A549 (cell line): ENCODE data around the gene CTIF. TPM values are rescaled to one million over a fixed set of nuclear protein-coding genes. Genes with fewer than 3 reads are reported as not detected.

Experiments
- ATAC-seq, 2 experiments: fragments of 200-7000 bp in 1 of 2; fragments of >200 bp in 1 of 2; cut with Nextera tagmentation in 1 of 2; cut with Tn5 transposase in 1 of 2; 3 replicates each; pipeline versions ENCODE4 v1.8.0 to v1.9.1; 2018 to 2020; ENCODE audit warnings: mild to moderate bottlenecking in 1 of 2, moderate library complexity in 1 of 2
- CTCF ChIA-PET: fragments of 300-600 bp; sonication (Branson Sonifier 250); formaldehyde crosslinking; extraction: SDS; loops from one replicate; lab custom pipeline; 2021; ENCODE audit warnings: antibody characterized with exemption, inconsistent platforms; lab: Yijun Ruan, JAX
- POLR2A ChIA-PET: fragments of 350-600 bp; formaldehyde crosslinking; extraction: SDS; loops from one replicate; lab custom pipeline; 2021; ENCODE audit warnings: antibody characterized with exemption, inconsistent platforms; lab: Yijun Ruan, JAX
- DNase-seq, 2 experiments: peaks; one replicate each; pipeline versions ENCODE4 v3.0.0 to v3.0.0-alpha.2; 2011 to 2016; ENCODE audit warnings: low read depth in 1 of 2, low spot score in 1 of 2
- FAIRE-seq: peaks from 2 replicates; lab custom pipeline; 2011; peaks lifted over from hg19 to GRCh38; lab: Jason Lieb, UNC
- H3K27ac ChIP-seq, 2 experiments: fragments of >200 bp; sonication (Bioruptor Twin); formaldehyde crosslinking; 3 replicates each; pipeline ENCODE4 v1.5.1; 2016 to 2017
- H3K4me1 ChIP-seq: fragments of >200 bp; sonication (Bioruptor Twin); formaldehyde crosslinking; 3 replicates; pipeline ENCODE4 v1.6.1; 2016
- H3K4me2 ChIP-seq: fragments of >200 bp; sonication (Bioruptor Twin); formaldehyde crosslinking; 3 replicates; pipeline ENCODE4 v1.6.1; 2016
- H3K4me3 ChIP-seq: fragments of >200 bp; sonication (Bioruptor Twin); formaldehyde crosslinking; 3 replicates; pipeline ENCODE4 v1.5.1; 2016
- H3K9me3 ChIP-seq: fragments of >200 bp; sonication (Bioruptor Twin); formaldehyde crosslinking; 3 replicates; pipeline ENCODE4 v1.6.1; 2016
- CBX2 ChIP-seq: fragments of 200-600 bp; sonication (generic); IDR thresholded peaks from 2 replicates; pipeline ENCODE4 v1.6.1; 2016; ENCODE audit warnings: low read depth, mild to moderate bottlenecking, borderline replicate concordance
- CBX8 ChIP-seq: fragments of 200-600 bp; sonication (generic); IDR thresholded peaks from 2 replicates; pipeline ENCODE4 v1.6.1; 2016
- CHD2 ChIP-seq: fragments of 150-350 bp; IDR thresholded peaks from 2 replicates; pipeline ENCODE4 v1.6.1; 2014; ENCODE audit warnings: low read length; ENCODE audit not compliant: partially characterized antibody
- EHMT2 ChIP-seq: fragments of 200-600 bp; sonication (generic); IDR thresholded peaks from 2 replicates; pipeline ENCODE4 v1.6.1; 2016; ENCODE audit warnings: antibody characterized with exemption, low read depth, mild to moderate bottlenecking, moderate library complexity
- EP300 ChIP-seq, 2 experiments: fragments of >200 bp; sonication (Bioruptor Twin); formaldehyde crosslinking; IDR thresholded peaks; 2 replicates in 1 of 2; 3 replicates in 1 of 2; pipeline ENCODE4 v1.6.1; 2016 to 2017
- FOSB ChIP-seq: fragments of 250-450 bp; sonication (Bioruptor Pico); IDR thresholded peaks from 2 replicates; pipeline ENCODE4 v1.5.0; 2020; ENCODE audit warnings: mild to moderate bottlenecking, moderate library complexity
- FOSL2 ChIP-seq, 2 experiments: fragments of 450-650 bp in 1 of 2; fragments of >200 bp in 1 of 2; sonication (Bioruptor Twin) in 1 of 2; formaldehyde crosslinking; IDR thresholded peaks; 2 replicates each; pipeline versions ENCODE4 v1.5.0 to v1.6.1; 2016 to 2020; ENCODE audit warnings: mild to moderate bottlenecking in 1 of 2, moderate library complexity in 1 of 2
- HEYL ChIP-seq: fragments of 250-450 bp; sonication (Bioruptor Pico); IDR thresholded peaks from 2 replicates; pipeline ENCODE4 v1.8.0; 2021; ENCODE audit warnings: mild to moderate bottlenecking, moderate library complexity
- HOXA7 ChIP-seq: fragments of 250-450 bp; sonication (Bioruptor Pico); IDR thresholded peaks from 2 replicates; pipeline ENCODE4 v1.5.0; 2020; ENCODE audit warnings: mild to moderate bottlenecking, moderate library complexity
- KDM1A ChIP-seq: fragments of 200-600 bp; sonication (generic); IDR thresholded peaks from 2 replicates; pipeline ENCODE4 v1.6.1; 2016; ENCODE audit warnings: low read depth, mild to moderate bottlenecking
- MAFK ChIP-seq: fragments of 450-650 bp; IDR thresholded peaks from 2 replicates; pipeline ENCODE4 v1.6.1; 2014; ENCODE audit not compliant: partially characterized antibody
- MAZ ChIP-seq: fragments of 150-350 bp; IDR thresholded peaks from 2 replicates; pipeline ENCODE4 v1.6.1; 2014; ENCODE audit warnings: antibody characterized with exemption, low read depth, low read length, borderline replicate concordance
- MYC ChIP-seq: IDR thresholded peaks from 2 replicates; pipeline ENCODE4 v1.6.1; 2012; ENCODE audit warnings: mild to moderate bottlenecking, inconsistent platforms, low read length, improper control_type of control experiment, borderline replicate concordance
- NR3C1 ChIP-seq: fragments of >200 bp; sonication (Bioruptor Twin); formaldehyde crosslinking; IDR thresholded peaks from 3 replicates; pipeline ENCODE4 v1.6.1; 2017
- POLR2A ChIP-seq: IDR thresholded peaks from 2 replicates; pipeline ENCODE4 v1.6.1; 2012; ENCODE audit warnings: mild to moderate bottlenecking, low read length
- RAD21 ChIP-seq, 2 experiments: fragments of >200 bp in 1 of 2; sonication (Bioruptor Twin) in 1 of 2; formaldehyde crosslinking in 1 of 2; IDR thresholded peaks in 1 of 2; conservative IDR thresholded peaks in 1 of 2; 2 replicates in 1 of 2; 3 replicates in 1 of 2; pipeline ENCODE4 v1.6.1; 2012 to 2018; ENCODE audit warnings: inconsistent platforms in 1 of 2
- RARB ChIP-seq: fragments of 250-450 bp; sonication (Bioruptor Pico); IDR thresholded peaks from 2 replicates; pipeline ENCODE4 v1.8.0; 2021; ENCODE audit warnings: mild to moderate bottlenecking, moderate library complexity
- RNF2 ChIP-seq: fragments of 200-600 bp; sonication (generic); IDR thresholded peaks from 2 replicates; pipeline ENCODE4 v1.6.1; 2016; ENCODE audit warnings: low read depth, mild to moderate bottlenecking, antibody characterized with exemption, moderate library complexity, borderline replicate concordance
- SMC3 ChIP-seq: fragments of >200 bp; sonication (Bioruptor Twin); formaldehyde crosslinking; IDR thresholded peaks from 3 replicates; pipeline ENCODE4 v1.6.1; 2018; ENCODE audit warnings: inconsistent platforms
- SREBF2 ChIP-seq: fragments of 450-650 bp; IDR thresholded peaks from 2 replicates; pipeline ENCODE4 v1.6.1; 2014; ENCODE audit warnings: mild to moderate bottlenecking, moderate library complexity
- TFCP2L1 ChIP-seq: fragments of 250-450 bp; sonication (Bioruptor Pico); IDR thresholded peaks from 2 replicates; pipeline ENCODE4 v1.5.0; 2021; ENCODE audit warnings: mild to moderate bottlenecking
- TP53 ChIP-seq: fragments of 250-450 bp; sonication (Bioruptor Pico); IDR thresholded peaks from 2 replicates; pipeline ENCODE4 v1.5.0; 2021; ENCODE audit warnings: mild to moderate bottlenecking, moderate library complexity
- ZC3H11A ChIP-seq: fragments of 450-650 bp; IDR thresholded peaks from 2 replicates; pipeline ENCODE4 v1.6.1; 2014; ENCODE audit warnings: antibody characterized with exemption, mild to moderate bottlenecking
- ZSCAN20 ChIP-seq: fragments of 250-450 bp; sonication (Bioruptor Pico); IDR thresholded peaks from 2 replicates; pipeline ENCODE4 v1.8.0; 2022; ENCODE audit warnings: mild to moderate bottlenecking, moderate library complexity
- WGBS: methylation state at CpG from one replicate; pipeline ENCODE4 v1.1.6; 2017; ENCODE audit errors: missing lambda C conversion rate; 5-methylcytosine and 5-hydroxymethylcytosine counted together
- polyA plus RNA-seq, 4 experiments: library from polyadenylated mRNA; depleted of rRNA in 3 of 4; stranded (reverse); fragments of >200 nt; fragmentation: RNase III in 1 of 4; extraction: RNeasy Plus Mini Kit Qiagen cat#74134 plus additional on column Dnase treatment in 1 of 4; gene quantifications; 2 replicates in 3 of 4; 3 replicates in 1 of 4; pipeline ENCODE4 v1.2.3, GENCODE V29; 2011 to 2017
- TF ChIP-seq, protein P1 (sequence below): fragments of 150-350 bp; IDR thresholded peaks from 2 replicates; pipeline ENCODE4 v1.6.1; 2014; ENCODE audit warnings: low read depth, mild to moderate bottlenecking, low read length
- TF ChIP-seq, protein P2 (sequence below): fragments of >200 bp; sonication (Bioruptor Twin); formaldehyde crosslinking; IDR thresholded peaks from 3 replicates; pipeline ENCODE4 v1.5.1; 2016
- TF ChIP-seq, protein P3 (sequence below): fragments of >200 bp; sonication (Bioruptor Twin); formaldehyde crosslinking; IDR thresholded peaks from 2 replicates; pipeline ENCODE4 v1.6.1; 2016
- TF ChIP-seq, protein P4 (sequence below): IDR thresholded peaks from 2 replicates; pipeline ENCODE4 v1.6.1; 2012

The CTIF gene
- polyA plus RNA-seq, 2 of the 4 experiments (the other 2 are of a cell fraction), result 17.0 to 24.7 TPM

DNA sequence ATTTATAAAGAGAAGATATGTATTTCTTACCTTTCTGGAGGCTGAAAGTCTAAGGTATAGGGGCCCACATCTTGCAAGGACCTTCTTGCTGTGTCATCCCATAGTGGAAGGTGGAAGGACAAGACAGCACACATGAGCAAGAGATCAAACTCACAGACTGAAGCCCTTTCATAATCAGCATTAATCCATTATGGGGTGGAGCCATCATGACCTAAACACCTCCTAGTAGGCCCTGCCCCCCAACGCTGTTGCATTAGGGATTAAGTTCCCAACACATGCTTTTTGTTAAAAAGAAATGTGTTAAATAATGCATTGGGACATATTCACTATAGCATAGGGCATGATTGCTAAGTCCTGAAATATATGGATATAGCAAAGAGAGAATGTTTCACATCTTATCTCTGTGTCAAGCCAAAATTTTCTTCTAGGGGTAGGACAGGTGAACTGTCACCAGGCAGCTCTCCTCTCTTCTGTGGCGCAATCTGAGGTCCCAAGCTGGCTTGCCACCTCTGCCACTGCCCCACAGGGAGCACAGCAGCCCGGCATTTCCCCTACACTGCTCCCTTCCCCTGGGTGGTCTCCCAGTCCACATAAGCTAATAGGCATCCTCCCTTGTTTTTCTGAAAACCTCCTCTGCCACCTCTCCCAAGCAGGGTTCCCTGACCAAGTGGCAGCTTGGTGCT lies 8.3 kb upstream of the CTIF start:
- no peak for TF ChIP-seq RARB (CRISPR knock-in tag)
- TF ChIP-seq CBX8, result no peak
- TF ChIP-seq CBX2, result no peak
- TF ChIP-seq, protein P1, sequence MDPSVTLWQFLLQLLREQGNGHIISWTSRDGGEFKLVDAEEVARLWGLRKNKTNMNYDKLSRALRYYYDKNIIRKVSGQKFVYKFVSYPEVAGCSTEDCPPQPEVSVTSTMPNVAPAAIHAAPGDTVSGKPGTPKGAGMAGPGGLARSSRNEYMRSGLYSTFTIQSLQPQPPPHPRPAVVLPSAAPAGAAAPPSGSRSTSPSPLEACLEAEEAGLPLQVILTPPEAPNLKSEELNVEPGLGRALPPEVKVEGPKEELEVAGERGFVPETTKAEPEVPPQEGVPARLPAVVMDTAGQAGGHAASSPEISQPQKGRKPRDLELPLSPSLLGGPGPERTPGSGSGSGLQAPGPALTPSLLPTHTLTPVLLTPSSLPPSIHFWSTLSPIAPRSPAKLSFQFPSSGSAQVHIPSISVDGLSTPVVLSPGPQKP, result no peak
- TF ChIP-seq HEYL, result no peak
- TF ChIP-seq RNF2, result no peak
- TF ChIP-seq FOSL2 (IDR thresholded peaks at IDR 0.05), result no peak
- TF ChIP-seq FOSL2 (CRISPR knock-in tag; IDR thresholded peaks at IDR 0.05), result no peak
- TF ChIP-seq ZSCAN20, result no peak
- TF ChIP-seq POLR2A, result no peak
- no peak for TF ChIP-seq RAD21 (conservative IDR thresholded peaks at IDR 0.05 in 1 of 2, IDR thresholded peaks at IDR 0.05 in 1 of 2)
- TF ChIP-seq, protein P2, sequence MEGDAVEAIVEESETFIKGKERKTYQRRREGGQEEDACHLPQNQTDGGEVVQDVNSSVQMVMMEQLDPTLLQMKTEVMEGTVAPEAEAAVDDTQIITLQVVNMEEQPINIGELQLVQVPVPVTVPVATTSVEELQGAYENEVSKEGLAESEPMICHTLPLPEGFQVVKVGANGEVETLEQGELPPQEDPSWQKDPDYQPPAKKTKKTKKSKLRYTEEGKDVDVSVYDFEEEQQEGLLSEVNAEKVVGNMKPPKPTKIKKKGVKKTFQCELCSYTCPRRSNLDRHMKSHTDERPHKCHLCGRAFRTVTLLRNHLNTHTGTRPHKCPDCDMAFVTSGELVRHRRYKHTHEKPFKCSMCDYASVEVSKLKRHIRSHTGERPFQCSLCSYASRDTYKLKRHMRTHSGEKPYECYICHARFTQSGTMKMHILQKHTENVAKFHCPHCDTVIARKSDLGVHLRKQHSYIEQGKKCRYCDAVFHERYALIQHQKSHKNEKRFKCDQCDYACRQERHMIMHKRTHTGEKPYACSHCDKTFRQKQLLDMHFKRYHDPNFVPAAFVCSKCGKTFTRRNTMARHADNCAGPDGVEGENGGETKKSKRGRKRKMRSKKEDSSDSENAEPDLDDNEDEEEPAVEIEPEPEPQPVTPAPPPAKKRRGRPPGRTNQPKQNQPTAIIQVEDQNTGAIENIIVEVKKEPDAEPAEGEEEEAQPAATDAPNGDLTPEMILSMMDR, result no peak
- peaks cover 21% of the 10 kb centered on the region; the same call in 2 of the 3 replicates for H3K4me1 ChIP-seq
- ChIA-PET CTCF (interaction anchor here (1.1 to 1.4 kb wide), 2 partner anchors 14 to 15 kb away, joined by 3 read pairs; no protein-coding TSS in a partner anchor), POLR2A (no interaction called here)
- no peak overlapping the region for H3K27ac ChIP-seq
- H3K4me2 ChIP-seq, result no peak overlapping the region
- ATAC-seq (no peak), FAIRE-seq (no peak), DNase-seq (no peak)
- no peaks in the 10 kb centered on the region for H3K9me3 ChIP-seq
- WGBS, result 72% methylated on average over 3 of the region's 3 CpGs
- no peak overlapping the region for H3K4me3 ChIP-seq

DNA sequence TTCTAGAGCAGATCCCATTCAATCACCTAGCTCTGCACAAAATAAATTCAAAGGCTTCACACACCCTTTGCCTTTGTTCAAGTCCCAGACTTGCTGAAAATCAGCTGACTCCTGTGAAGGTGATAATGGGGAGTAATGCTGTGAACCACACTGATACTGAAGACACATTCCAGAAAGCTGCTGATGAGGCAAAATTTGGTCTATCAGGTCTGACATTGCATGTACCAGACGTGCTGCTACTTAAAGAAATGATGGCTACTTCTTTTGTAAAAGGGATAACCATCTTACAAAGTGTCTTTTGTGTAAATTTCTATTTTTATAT lies 7.8 kb upstream of the CTIF start:
- FAIRE-seq (no peak), DNase-seq (no peak), ATAC-seq (no peak)
- no peak overlapping the region for H3K27ac ChIP-seq
- H3K4me2 ChIP-seq, result no peak overlapping the region
- H3K4me1 ChIP-seq, result peaks cover 21% of the 10 kb centered on the region; the same call in 2 of the 3 replicates
- no peak overlapping the region for H3K4me3 ChIP-seq
- no peaks in the 10 kb centered on the region for H3K9me3 ChIP-seq
- TF ChIP-seq MYC, result no peak
- no peak for TF ChIP-seq FOSL2 (IDR thresholded peaks at IDR 0.05)
- TF ChIP-seq FOSL2 (CRISPR knock-in tag; IDR thresholded peaks at IDR 0.05), result no peak
- TF ChIP-seq MAFK, result peak; percentile 84
- 79% methylated on average over 1 of the region's 1 CpG for WGBS
- CTCF ChIA-PET, result interaction anchor here (1.1 kb wide), 1 partner anchor 15 kb away, joined by 3 read pairs; no protein-coding TSS in a partner anchor
- POLR2A ChIA-PET, result no interaction called here

DNA sequence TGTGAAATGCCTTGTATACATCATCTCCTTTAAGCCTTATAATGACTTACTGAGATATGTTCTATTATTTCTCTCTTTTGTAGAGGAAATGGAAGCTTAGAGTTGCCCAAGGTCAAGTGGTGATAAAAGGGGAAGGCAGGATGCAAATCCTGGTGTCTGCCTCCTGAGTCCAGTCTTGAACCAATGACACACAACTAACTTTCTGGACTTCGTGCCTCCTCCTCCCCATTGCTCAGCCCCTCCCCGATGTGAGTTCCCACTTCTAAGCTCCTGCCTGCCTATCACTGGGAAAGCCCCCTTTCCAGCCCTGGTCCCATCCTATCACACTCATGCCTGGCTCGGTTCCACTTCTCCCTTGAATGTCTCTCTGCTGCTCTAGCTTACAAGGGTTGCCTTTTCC lies 6.9 kb upstream of the CTIF start:
- no peak overlapping the region for H3K27ac ChIP-seq
- ChIA-PET POLR2A (no interaction called here), CTCF (interaction anchor here (1.1 kb wide), 1 partner anchor 15 kb away, joined by 3 read pairs; no protein-coding TSS in a partner anchor)
- ATAC-seq, result no peak
- no peak for FAIRE-seq
- DNase-seq, result no peak
- no peak overlapping the region for H3K4me2 ChIP-seq
- WGBS, result 35% methylated on average over 3 of the region's 3 CpGs
- no peak overlapping the region for H3K4me3 ChIP-seq
- H3K4me1 ChIP-seq, result peaks cover 21% of the 10 kb centered on the region; the same call in 2 of the 3 replicates
- no peaks in the 10 kb centered on the region for H3K9me3 ChIP-seq
- TF ChIP-seq NR3C1 (no peak), EHMT2 (no peak), SREBF2 (no peak), TFCP2L1 (CRISPR knock-in tag) (no peak), FOSL2 (IDR thresholded peaks at IDR 0.05) (no peak), FOSL2 (CRISPR knock-in tag; IDR thresholded peaks at IDR 0.05) (no peak), HOXA7 (CRISPR knock-in tag) (no peak), KDM1A (no peak), CHD2 (no peak), MAZ (no peak), EP300 (IDR thresholded peaks at IDR 0.05) (no peak), ZC3H11A (no peak), SMC3 (no peak), TP53 (CRISPR knock-in tag) (no peak), FOSB (CRISPR knock-in tag) (no peak)
- TF ChIP-seq, protein P3, sequence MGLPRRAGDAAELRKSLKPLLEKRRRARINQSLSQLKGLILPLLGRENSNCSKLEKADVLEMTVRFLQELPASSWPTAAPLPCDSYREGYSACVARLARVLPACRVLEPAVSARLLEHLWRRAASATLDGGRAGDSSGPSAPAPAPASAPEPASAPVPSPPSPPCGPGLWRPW, result no peak
- TF ChIP-seq, protein P4, sequence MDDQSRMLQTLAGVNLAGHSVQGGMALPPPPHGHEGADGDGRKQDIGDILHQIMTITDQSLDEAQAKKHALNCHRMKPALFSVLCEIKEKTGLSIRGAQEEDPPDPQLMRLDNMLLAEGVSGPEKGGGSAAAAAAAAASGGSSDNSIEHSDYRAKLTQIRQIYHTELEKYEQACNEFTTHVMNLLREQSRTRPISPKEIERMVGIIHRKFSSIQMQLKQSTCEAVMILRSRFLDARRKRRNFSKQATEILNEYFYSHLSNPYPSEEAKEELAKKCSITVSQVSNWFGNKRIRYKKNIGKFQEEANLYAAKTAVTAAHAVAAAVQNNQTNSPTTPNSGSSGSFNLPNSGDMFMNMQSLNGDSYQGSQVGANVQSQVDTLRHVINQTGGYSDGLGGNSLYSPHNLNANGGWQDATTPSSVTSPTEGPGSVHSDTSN, result no peak
